GM18499 (cell line): ENCODE measurements around the gene COL17A1.

Source experiments
- ATAC-seq: cut with Tn5 transposase; IDR thresholded peaks from one replicate; pipeline ENCODE4 v1.9.1; 2021; ENCODE audit warnings: moderate number of reproducible peaks; ENCODE audit not compliant: insufficient read depth, unreplicated experiment

Gene COL17A1

DNA sequence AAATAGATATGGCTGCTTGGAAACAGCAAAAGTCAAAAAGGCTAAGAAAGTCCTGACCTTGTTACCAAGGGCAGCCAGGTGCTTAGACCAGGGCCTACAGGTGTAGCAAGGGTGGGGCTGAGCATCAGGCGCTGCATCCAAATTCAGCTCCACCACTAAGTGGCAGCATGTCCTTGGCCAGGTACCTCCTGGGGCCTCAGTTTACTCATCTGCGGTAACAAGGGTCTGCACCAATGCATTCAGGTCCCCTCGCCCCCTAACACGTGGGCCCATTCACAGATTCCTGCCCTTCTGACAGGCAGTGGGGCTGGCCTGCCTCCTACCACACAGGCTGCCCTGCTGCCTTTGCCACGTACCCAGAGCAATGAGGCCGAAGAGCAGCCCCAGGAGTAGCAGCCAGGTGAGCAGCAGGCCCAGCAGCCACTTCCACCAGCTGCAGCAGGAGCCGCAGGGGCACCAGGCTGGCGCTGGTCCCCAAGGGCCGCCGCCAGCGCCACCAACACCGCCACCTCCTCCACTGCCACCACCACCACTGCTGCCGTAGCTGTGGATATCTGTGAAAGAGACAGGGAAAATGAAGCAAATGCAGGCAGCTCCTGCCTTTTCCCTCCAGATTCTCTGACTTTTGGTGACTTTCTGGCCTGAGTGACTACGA is 28.9 kb downstream of the COL17A1 start:
- no peak for ATAC-seq

GRCh38 chr10:104054430-104054829 is 31.2 kb downstream of the COL17A1 start:
- no peak for ATAC-seq

DNA sequence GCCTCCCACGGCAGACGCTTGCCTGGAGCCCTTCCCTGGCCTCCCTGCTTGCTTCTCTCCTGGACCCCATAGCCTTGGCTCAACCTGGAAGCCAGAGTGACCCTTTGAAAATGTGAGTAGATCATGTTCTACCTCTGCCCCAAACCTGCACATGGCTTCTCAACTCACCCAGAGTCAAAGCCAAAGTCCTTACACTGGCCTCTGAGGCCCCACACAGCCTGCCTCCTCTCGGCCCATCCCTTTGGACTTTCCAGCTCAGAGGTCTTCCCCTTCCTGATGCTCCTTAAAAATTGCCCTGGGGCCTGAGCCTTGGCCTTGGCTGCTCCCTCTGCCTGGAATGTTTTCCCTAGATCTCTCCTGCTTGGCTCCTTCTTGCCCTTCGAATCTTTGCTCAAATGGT is 32.5 kb downstream of the COL17A1 start:
- ATAC-seq: no peak

DNA sequence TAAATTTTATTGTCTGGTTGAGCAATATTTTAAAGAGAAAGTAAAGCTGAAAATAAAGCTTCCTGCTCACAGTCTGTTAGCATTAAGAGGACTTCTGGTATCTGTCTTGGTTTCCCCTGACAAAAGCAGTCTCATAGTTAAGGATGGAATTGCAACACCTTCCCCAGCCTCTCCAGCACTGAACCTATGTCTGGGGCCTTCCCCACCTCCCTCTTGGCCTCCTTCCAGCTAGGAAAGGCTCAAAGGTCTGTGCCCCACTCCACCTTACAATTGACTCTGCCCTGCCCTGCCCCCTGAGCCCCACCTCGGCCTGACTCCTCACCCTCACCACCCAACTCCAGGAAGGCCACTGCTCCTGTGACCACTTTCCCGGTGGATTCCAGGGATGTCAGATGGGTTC is 33.2 kb downstream of the COL17A1 start:
- no peak for ATAC-seq

- ATAC-seq: no peak
Observed at GRCh38 chr10:104049504-104050250, 36.0 kb downstream of the COL17A1 start.

DNA sequence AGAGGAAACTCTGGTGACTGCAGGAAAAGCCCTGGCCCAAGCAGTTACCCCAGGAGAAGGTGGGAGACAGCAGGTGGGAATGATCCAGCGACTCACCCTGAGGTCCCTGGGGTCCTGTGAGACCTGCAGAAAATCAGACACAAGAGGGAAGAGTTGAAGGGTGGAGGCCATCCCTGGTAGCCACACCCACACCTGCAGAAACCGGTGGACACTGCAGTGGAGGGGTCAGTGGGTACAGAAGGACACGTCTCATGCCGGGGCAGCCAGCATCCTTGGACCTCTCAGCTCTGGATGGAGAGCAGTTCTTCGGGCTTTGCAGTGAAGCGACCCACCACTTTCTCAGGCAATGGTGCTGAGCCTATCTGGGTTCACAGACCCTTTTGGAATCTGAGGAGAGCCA is 39.0 kb downstream of the COL17A1 start:
- no peak for ATAC-seq

- ATAC-seq: no peak
Observed at GRCh38 chr10:104045151-104046089, 40.3 kb downstream of the COL17A1 start.

- no peak for ATAC-seq
Observed at GRCh38 chr10:104043854-104044253, 41.8 kb downstream of the COL17A1 start.

- ATAC-seq: no peak
Observed at GRCh38 chr10:104043185-104043830, 42.4 kb downstream of the COL17A1 start.

- no peak for ATAC-seq
Observed at GRCh38 chr10:104041891-104042535, 43.7 kb downstream of the COL17A1 start.

- ATAC-seq: no peak
Observed at GRCh38 chr10:104040862-104041789, 44.6 kb downstream of the COL17A1 start.

DNA sequence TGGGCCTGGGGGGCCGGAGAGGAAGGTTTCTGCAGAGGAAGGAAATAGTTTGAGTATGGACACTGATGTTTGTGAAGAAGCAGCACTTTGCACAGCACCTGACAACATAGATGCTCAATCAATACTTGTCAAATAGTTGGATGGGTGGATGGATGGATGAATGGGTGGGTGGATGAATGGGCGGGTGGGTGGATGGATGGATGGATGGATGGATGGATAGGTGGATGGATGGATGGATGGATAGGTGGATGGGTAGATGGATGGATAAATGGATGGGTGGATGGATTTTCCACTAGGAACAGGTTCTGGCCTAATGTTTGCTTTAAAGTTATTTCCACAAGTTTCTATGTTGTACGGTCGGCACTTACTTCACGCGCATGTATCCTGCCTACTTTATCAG is 45.3 kb downstream of the COL17A1 start:
- ATAC-seq: no peak

DNA sequence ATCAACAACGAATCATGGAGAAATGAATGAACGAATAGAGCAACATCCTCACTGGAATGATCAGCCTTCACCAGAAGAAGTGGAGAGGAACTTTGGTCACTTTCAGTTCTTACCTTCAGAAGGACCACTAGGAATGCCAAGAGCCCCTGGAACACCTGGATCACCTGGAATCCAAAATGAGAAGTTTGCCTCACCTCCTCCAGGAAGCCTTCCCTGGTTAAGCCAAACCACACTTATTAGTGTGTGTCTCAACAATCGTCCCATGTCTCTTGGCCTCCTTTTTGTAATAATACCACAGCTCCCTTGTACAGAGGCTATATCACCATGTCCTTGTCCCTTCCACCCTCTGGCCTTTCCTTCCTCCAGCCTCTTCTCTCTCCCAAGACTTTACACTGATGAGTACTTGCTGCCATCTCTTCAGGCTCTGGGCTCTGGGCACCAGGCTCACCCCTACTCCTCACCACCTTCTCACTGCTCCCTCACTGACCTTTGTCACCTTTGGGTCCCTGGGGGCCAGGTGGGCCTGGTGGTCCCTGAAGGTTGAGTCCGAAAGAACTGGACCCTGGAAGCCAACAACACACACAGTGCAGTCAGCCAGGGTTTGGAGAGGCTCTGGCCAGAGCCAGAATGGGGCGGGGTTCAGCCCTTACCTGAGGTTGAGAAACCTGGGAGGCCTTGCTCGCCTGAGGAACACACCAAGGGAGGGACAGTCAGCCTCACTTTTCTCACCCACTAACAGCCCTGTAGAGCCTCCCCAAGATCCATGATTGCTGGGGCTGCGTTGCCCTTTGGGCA is 46.5 kb downstream of the COL17A1 start:
- ATAC-seq: no peak

DNA sequence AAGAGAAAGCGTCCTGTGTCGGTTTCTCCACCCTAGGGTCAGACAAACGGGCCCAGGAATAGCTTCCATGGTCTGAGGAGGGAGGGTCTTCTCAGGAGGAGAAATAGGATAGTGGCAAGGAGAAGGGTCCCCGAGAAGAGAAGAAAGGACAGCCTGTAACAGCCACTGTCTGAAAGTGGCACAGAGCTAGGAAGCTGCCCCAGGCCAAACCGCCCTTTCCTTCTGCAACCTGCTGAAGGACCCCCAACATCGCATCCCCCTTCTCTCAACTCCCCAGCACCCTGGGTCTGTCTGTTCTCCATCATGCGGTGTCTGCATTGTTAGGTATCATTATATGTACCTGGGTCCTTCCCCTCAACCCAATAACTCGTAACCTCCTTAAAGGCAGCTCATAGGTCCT is 47.1 kb downstream of the COL17A1 start:
- ATAC-seq: no peak

- no peak for ATAC-seq
Observed at GRCh38 chr10:104037261-104037951, 48.3 kb downstream of the COL17A1 start.

- ATAC-seq: no peak
Observed at GRCh38 chr10:104036518-104037260, 49.0 kb downstream of the COL17A1 start.

- ATAC-seq: no peak
Observed at GRCh38 chr10:104036069-104036384, 49.7 kb downstream of the COL17A1 start.
